OCI-LY7 (cell line): ENCODE data around the gene MYLK. TPM values are rescaled to one million over a fixed set of nuclear protein-coding genes. Genes with fewer than 3 reads are reported as not detected.

Experiments
- BruUV-seq: library from RNA; stranded (reverse); fragments of 400-500 nt; replicated peaks from 2 replicates; lab custom pipeline; 2021; lab: Mats Ljungman, UMichigan
- CTCF ChIA-PET: fragments of 300-600 bp; sonication (Branson Sonifier 250); formaldehyde crosslinking; loops from one replicate; lab custom pipeline; 2022; ENCODE audit warnings: antibody characterized with exemption; ENCODE audit not compliant: unreplicated experiment; lab: Charles Lee
- POLR2A ChIA-PET: fragments of 300-600 bp; sonication (Branson Sonifier 250); formaldehyde crosslinking; loops from one replicate; lab custom pipeline; 2022; ENCODE audit warnings: antibody characterized with exemption; lab: Charles Lee
- DNase-seq: peaks from one replicate; pipeline ENCODE4 v3.0.0-alpha.2; 2015; ENCODE audit warnings: low spot score
- H2AFZ ChIP-seq: fragments of 200-600 bp; sonication (generic), shearing (Covaris generic); 2 replicates; pipeline ENCODE4 v1.6.1; 2014; ENCODE audit warnings: mild to moderate bottlenecking, antibody characterized with exemption, low read length, moderate library complexity
- H3K27ac ChIP-seq: fragments of 200-600 bp; sonication (generic); 2 replicates; pipeline ENCODE4 v1.5.1; 2014; ENCODE audit warnings: mixed run types, low read depth, mild to moderate bottlenecking, moderate library complexity, low read length, inconsistent platforms; ENCODE audit not compliant: poor library complexity, severe bottlenecking
- H3K36me3 ChIP-seq: fragments of 200-600 bp; sonication (generic); 2 replicates; pipeline ENCODE4 v1.6.1; 2014; ENCODE audit warnings: mild to moderate bottlenecking, antibody characterized with exemption, low read length, moderate library complexity, mixed read lengths; ENCODE audit not compliant: insufficient read depth
- H3K4me1 ChIP-seq: fragments of 200-600 bp; sonication (generic); 2 replicates; pipeline ENCODE4 v1.5.1; 2014; ENCODE audit warnings: mild to moderate bottlenecking, low read length; ENCODE audit not compliant: insufficient read depth, poor library complexity, severe bottlenecking
- H3K4me2 ChIP-seq: fragments of 200-600 bp; sonication (generic); 2 replicates; pipeline ENCODE4 v1.6.1; 2014; ENCODE audit warnings: mild to moderate bottlenecking, low read length
- H3K4me3 ChIP-seq: fragments of 200-600 bp; sonication (generic); 2 replicates; pipeline ENCODE4 v1.5.1; 2014; ENCODE audit warnings: mild to moderate bottlenecking, low read depth, low read length; ENCODE audit not compliant: poor library complexity, severe bottlenecking
- H3K79me2 ChIP-seq: fragments of 200-600 bp; sonication (generic); 2 replicates; pipeline ENCODE4 v1.6.1; 2016; ENCODE audit warnings: low read depth, mild to moderate bottlenecking, low read length, moderate library complexity, mixed read lengths; ENCODE audit not compliant: insufficient read depth
- H3K9me2 ChIP-seq: fragments of 200-600 bp; sonication (generic); 2 replicates; pipeline ENCODE4 v1.6.1; 2016; ENCODE audit warnings: mild to moderate bottlenecking, low read length, mixed read lengths; ENCODE audit not compliant: insufficient read depth
- H3K9me3 ChIP-seq: fragments of 200-600 bp; sonication (generic); 2 replicates; pipeline ENCODE4 v1.6.1; 2014; ENCODE audit warnings: mild to moderate bottlenecking, mixed run types, low read length, mixed read lengths
- H4K20me1 ChIP-seq: fragments of 200-600 bp; sonication (generic); 2 replicates; pipeline ENCODE4 v1.6.1; 2014; ENCODE audit warnings: mild to moderate bottlenecking, antibody characterized with exemption, low read length, moderate library complexity, mixed read lengths; ENCODE audit not compliant: insufficient read depth
- CTCF ChIP-seq: fragments of 200-600 bp; sonication (generic); conservative IDR thresholded peaks from 2 replicates; pipeline ENCODE4 v1.5.1; 2014; ENCODE audit warnings: mild to moderate bottlenecking, antibody characterized with exemption, low read length, moderate library complexity, mixed read lengths
- EZH2phosphoT487 ChIP-seq: fragments of 200-600 bp; sonication (generic); IDR thresholded peaks from 2 replicates; pipeline ENCODE4 v1.6.1; 2018; ENCODE audit warnings: low read depth, borderline replicate concordance, mild to moderate bottlenecking, mixed run types, antibody characterized with exemption, low read length, moderate library complexity, mixed read lengths
- intact Hi-C: fragments of 100-400 bp; cut with micrococcal nuclease; formaldehyde crosslinking; loops from one replicate; pipeline ENCODE4 v1.10.0; 2022; ENCODE audit not compliant: unreplicated experiment
- total RNA-seq, 2 experiments: library from RNA; depleted of rRNA in 1 of 2; stranded (reverse); fragments of >200 nt in 1 of 2; shearing (Covaris generic) in 1 of 2; gene quantifications; 2 replicates each; pipeline ENCODE4 v1.2.3, GENCODE V29; 2014 to 2022

MYLK gene
- total RNA-seq, 2 experiments from 2014 or later: not detected

GRCh38 chr3:123725652-123726400, 158.3 kb downstream of the MYLK start:
- no TSS peak for BruUV-seq
- Histone ChIP-seq H3K4me3 (no peak overlapping the region), H3K79me2 (no peaks in the 10 kb centered on the region), H3K4me2 (no peak overlapping the region), H3K36me3 (no peaks in the 10 kb centered on the region), H3K27ac (no peak overlapping the region), H3K9me2 (no peaks in the 10 kb centered on the region), H3K4me1 (no peaks in the 10 kb centered on the region), H3K9me3 (no peaks in the 10 kb centered on the region), H2AFZ (no peak overlapping the region), H4K20me1 (no peaks in the 10 kb centered on the region)
- DNase-seq: no peak
- POLR2A ChIA-PET: no interaction called here
- intact Hi-C loops: no loop called here
- TF ChIP-seq EZH2phosphoT487 (no peak), CTCF (no peak)
- CTCF ChIA-PET: no interaction called here

DNA sequence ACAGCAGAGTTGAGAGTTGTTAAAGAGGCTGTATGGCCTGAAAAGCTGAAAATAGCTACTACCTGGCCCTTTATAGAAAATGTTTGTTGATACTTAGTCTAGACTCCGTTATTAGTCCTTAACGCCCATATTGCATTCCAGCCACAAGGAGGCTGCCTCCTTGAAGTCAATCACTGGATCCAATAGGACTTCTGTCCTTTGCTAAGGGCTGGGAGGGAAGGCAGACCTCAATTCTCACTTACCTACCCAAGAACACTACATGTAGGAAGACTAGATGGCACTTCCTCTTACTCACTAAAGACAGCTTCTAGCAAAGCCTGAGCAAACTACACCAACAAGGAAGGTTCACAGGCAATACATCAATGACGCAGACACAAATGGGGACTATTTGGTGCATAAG, 159.8 kb downstream of the MYLK start:
- H3K9me3 ChIP-seq: no peaks in the 10 kb centered on the region
- no peak overlapping the region for H3K4me2 ChIP-seq
- ChIA-PET POLR2A (interaction anchor here (0.6 to 1.5 kb wide), 6 partner anchors 9 to 443 kb away, joined by 3 to 6 read pairs (median 4); no protein-coding TSS in a partner anchor), CTCF (interaction anchor here (1.1 to 2.2 kb wide), 2 partner anchors 72 to 82 kb away, joined by 6 to 10 read pairs; no protein-coding TSS in a partner anchor)
- peak overlapping the region; percentile 66; the same call in 1 of the 2 replicates for H2AFZ ChIP-seq
- no peaks in the 10 kb centered on the region for H3K4me1 ChIP-seq
- TF ChIP-seq EZH2phosphoT487: no peak
- no peak for TF ChIP-seq CTCF
- intact Hi-C loops: no loop called here
- H3K79me2 ChIP-seq: no peaks in the 10 kb centered on the region
- H4K20me1 ChIP-seq: no peaks in the 10 kb centered on the region
- H3K9me2 ChIP-seq: no peaks in the 10 kb centered on the region
- no peak overlapping the region for H3K27ac ChIP-seq
- no peak overlapping the region for H3K4me3 ChIP-seq
- no peaks in the 10 kb centered on the region for H3K36me3 ChIP-seq
- no peak for DNase-seq
- BruUV-seq: no TSS peak
